Measurements from ENCODE around the gene DHRS3.

The DHRS3 gene

GRCh38 chr1:12562955-12563576 lies 54.9 kb downstream of the DHRS3 start:
- H3K9me3 ChIP-seq, result no peaks in the 10 kb centered on the region
- no peaks in the 10 kb centered on the region for H3K4me1 ChIP-seq (ENCODE audit: control insufficient read depth in 1 of 2, insufficient read depth in 1 of 2, low read depth in 1 of 2, low read length in 1 of 2)
- TF ChIP-seq, protein P1, sequence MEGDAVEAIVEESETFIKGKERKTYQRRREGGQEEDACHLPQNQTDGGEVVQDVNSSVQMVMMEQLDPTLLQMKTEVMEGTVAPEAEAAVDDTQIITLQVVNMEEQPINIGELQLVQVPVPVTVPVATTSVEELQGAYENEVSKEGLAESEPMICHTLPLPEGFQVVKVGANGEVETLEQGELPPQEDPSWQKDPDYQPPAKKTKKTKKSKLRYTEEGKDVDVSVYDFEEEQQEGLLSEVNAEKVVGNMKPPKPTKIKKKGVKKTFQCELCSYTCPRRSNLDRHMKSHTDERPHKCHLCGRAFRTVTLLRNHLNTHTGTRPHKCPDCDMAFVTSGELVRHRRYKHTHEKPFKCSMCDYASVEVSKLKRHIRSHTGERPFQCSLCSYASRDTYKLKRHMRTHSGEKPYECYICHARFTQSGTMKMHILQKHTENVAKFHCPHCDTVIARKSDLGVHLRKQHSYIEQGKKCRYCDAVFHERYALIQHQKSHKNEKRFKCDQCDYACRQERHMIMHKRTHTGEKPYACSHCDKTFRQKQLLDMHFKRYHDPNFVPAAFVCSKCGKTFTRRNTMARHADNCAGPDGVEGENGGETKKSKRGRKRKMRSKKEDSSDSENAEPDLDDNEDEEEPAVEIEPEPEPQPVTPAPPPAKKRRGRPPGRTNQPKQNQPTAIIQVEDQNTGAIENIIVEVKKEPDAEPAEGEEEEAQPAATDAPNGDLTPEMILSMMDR (IDR thresholded peaks at IDR 0.05), result no peak
- no peak overlapping the region for H3K27ac ChIP-seq
- H3K36me3 ChIP-seq, result no peaks in the 10 kb centered on the region
- H3K27me3 ChIP-seq, result no peaks in the 10 kb centered on the region
- no peak overlapping the region for H3K4me3 ChIP-seq (ENCODE audit: low read depth in 1 of 2, low read length in 1 of 2)

DNA sequence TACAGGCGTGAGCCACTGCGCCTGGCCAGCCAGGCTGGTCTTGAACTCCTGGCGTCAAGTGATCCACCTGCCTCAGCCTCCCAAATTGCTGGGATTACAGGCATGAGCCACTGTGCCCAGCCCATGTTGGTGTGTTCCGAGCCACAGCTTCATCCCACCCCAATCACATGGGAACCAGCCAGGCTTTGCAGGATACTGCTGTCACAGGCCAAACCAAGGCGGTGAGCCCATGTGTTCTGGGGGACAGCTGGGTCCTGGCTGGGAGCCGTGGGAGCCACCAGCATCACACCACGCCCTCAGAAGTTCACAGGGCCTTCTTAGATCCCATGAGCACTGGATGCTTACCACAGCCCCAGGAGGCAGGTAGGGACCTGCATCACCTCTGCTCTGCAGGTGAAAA lies 56.9 kb downstream of the DHRS3 start:
- H3K27me3 ChIP-seq, result no peaks in the 10 kb centered on the region
- H3K27ac ChIP-seq, result no peak overlapping the region
- H3K4me3 ChIP-seq (ENCODE audit: low read depth in 1 of 2, low read length in 1 of 2), result no peak overlapping the region
- TF ChIP-seq, protein P1 (IDR thresholded peaks at IDR 0.05), result no peak
- no peaks in the 10 kb centered on the region for H3K36me3 ChIP-seq
- no peaks in the 10 kb centered on the region for H3K9me3 ChIP-seq
- no peaks in the 10 kb centered on the region for H3K4me1 ChIP-seq (ENCODE audit: control insufficient read depth in 1 of 2, insufficient read depth in 1 of 2, low read depth in 1 of 2, low read length in 1 of 2)

- no peaks in the 10 kb centered on the region for H3K4me1 ChIP-seq (ENCODE audit: control insufficient read depth in 1 of 2, insufficient read depth in 1 of 2, low read depth in 1 of 2, low read length in 1 of 2)
- no peaks in the 10 kb centered on the region for H3K36me3 ChIP-seq
- TF ChIP-seq, protein P1 (IDR thresholded peaks at IDR 0.05), result no peak
- H3K27me3 ChIP-seq, result no peaks in the 10 kb centered on the region
- H3K4me3 ChIP-seq (ENCODE audit: low read depth in 1 of 2, low read length in 1 of 2), result no peak overlapping the region
- no peaks in the 10 kb centered on the region for H3K9me3 ChIP-seq
- H3K27ac ChIP-seq, result no peak overlapping the region
These were observed 60.8 kb downstream of the DHRS3 start for GRCh38 chr1:12556957-12557935.

GRCh38 chr1:12556368-12556930 lies 61.6 kb downstream of the DHRS3 start:
- no peaks in the 10 kb centered on the region for H3K27me3 ChIP-seq
- no peaks in the 10 kb centered on the region for H3K4me1 ChIP-seq (ENCODE audit: control insufficient read depth in 1 of 2, insufficient read depth in 1 of 2, low read depth in 1 of 2, low read length in 1 of 2)
- no peaks in the 10 kb centered on the region for H3K36me3 ChIP-seq
- no peak overlapping the region for H3K4me3 ChIP-seq (ENCODE audit: low read depth in 1 of 2, low read length in 1 of 2)
- no peak overlapping the region for H3K27ac ChIP-seq
- H3K9me3 ChIP-seq, result no peaks in the 10 kb centered on the region
- TF ChIP-seq, protein P1 (IDR thresholded peaks at IDR 0.05), result no peak

DNA sequence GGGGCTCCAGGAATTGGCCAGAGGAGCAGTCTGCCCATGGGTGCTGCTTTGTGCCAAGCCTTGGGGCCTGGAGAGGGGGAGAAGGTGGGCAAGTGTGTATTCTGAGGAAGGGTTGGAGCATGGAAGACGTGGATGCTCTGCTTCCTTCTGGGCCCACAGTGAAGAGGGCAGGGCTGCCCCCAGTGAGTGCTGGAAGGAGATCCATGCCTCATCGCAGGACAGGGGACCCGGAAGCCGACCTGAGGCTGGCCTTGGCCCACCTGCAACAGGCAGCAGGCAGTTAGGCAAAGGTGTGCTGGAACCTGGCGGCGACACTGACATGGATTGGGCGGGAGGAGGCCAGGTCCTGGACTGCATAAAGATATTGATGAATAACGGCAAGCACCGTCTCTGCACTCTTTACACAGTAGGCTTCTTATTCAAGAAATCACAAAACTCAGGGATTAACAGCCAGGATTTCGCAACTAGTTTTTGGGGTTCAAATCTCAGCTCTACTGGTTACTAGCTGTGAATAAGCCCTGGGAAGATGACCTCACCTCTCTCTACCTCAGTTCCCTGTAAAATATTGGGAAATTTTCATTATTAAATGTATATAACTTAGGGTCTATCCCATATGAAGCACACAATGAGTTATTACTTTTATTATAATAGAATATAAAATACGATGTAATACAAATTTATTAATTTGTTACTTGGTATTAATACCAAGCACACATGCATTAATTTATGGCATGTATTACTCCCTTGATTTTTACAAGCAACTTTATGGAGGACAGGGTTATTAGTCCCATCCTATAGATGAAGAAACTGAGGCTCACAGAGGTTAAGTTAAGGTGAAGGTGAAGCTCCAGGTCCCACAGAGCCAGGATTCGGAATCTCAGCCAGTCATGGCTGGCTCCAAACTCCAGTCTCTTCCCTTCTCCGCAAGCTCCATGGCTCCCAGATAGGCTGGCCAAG lies 62.3 kb downstream of the DHRS3 start:
- Histone ChIP-seq H3K27me3 (no peaks in the 10 kb centered on the region), H3K4me1 (ENCODE audit: control insufficient read depth in 1 of 2, insufficient read depth in 1 of 2, low read depth in 1 of 2, low read length in 1 of 2) (no peaks in the 10 kb centered on the region), H3K9me3 (no peaks in the 10 kb centered on the region), H3K27ac (no peak overlapping the region), H3K4me3 (ENCODE audit: low read depth in 1 of 2, low read length in 1 of 2) (no peak overlapping the region), H3K36me3 (no peaks in the 10 kb centered on the region)
- TF ChIP-seq, protein P1 (IDR thresholded peaks at IDR 0.05), result no peak

All from neutrophil (primary cell).